Stimulated activated CD8-positive, alpha-beta memory T cell treated with anti-CD3 and anti-CD28 coated beads, Interleukin-4, amount 100 ng/mL, for 1 hour (primary cell): Measurements from ENCODE around the gene ZFPM1.

ENCODE experiments used
- DNase-seq, 2 donors: peaks; one replicate each; pipeline ENCODE4 v3.0.0-alpha.2; 2020; ENCODE audit warnings: low read depth in 2 of 2, low spot score in 1 of 2

The ZFPM1 gene

GRCh38 chr16:88537859-88538258 lies 84.8 kb downstream of the ZFPM1 start:
- no peak for DNase-seq

- DNase-seq, result no peak
Observed at GRCh38 chr16:88538366-88539060, 85.4 kb downstream of the ZFPM1 start.

GRCh38 chr16:88539261-88539651 lies 86.2 kb downstream of the ZFPM1 start:
- no peak for DNase-seq

GRCh38 chr16:88539652-88540345 lies 86.7 kb downstream of the ZFPM1 start:
- no peak for DNase-seq

- DNase-seq, result no peak
Observed at GRCh38 chr16:88540346-88540977, 87.4 kb downstream of the ZFPM1 start.

GRCh38 chr16:88541831-88542616 lies 88.9 kb downstream of the ZFPM1 start:
- no peak for DNase-seq

- no peak for DNase-seq
Observed at GRCh38 chr16:88543230-88543813, 90.2 kb downstream of the ZFPM1 start.

GRCh38 chr16:88545781-88546180 lies 92.7 kb downstream of the ZFPM1 start:
- DNase-seq, result no peak

GRCh38 chr16:88548131-88548874 lies 95.2 kb downstream of the ZFPM1 start:
- DNase-seq, result no peak

GRCh38 chr16:88548985-88549384 lies 95.9 kb downstream of the ZFPM1 start:
- DNase-seq, result no peak

- DNase-seq, result no peak
Observed at GRCh38 chr16:88549671-88550245, 96.7 kb downstream of the ZFPM1 start.

- no peak for DNase-seq
Observed at GRCh38 chr16:88550246-88550661, 97.2 kb downstream of the ZFPM1 start.

- no peak for DNase-seq
Observed at GRCh38 chr16:88552166-88552565, 99.1 kb downstream of the ZFPM1 start.

- no peak for DNase-seq
Observed at GRCh38 chr16:88552815-88553214, 99.7 kb downstream of the ZFPM1 start.

GRCh38 chr16:88553739-88554138 lies 100.7 kb downstream of the ZFPM1 start:
- DNase-seq, result no peak

GRCh38 chr16:88554711-88555264 lies 101.7 kb downstream of the ZFPM1 start:
- no peak for DNase-seq

GRCh38 chr16:88556294-88556988 lies 103.4 kb downstream of the ZFPM1 start:
- no peak for DNase-seq

- no peak for DNase-seq
Observed at GRCh38 chr16:88558457-88559442, 105.7 kb downstream of the ZFPM1 start.
